Natural killer cell treated with Interleukin-12 subunit alpha and Interleukin-12 subunit beta and Interleukin-15 and Interleukin-18, amount 100 ng/mL, for 72 hours (primary cell): Measurements from ENCODE around the gene ZBTB17. TPM values are rescaled to one million over a fixed set of nuclear protein-coding genes. Genes with fewer than 3 reads are reported as not detected.
"Not testable (repeated sequence)": the region's sequence is repeated elsewhere in the genome, so short reads cannot be mapped to it uniquely, and the experiment has no call there.

Experiments used
- ATAC-seq, 2 donors: fragments of 150-1000 bp; cut with Tn5 transposase in 1 of 2; sonication (Bioruptor Pico), chemical (Tn5 transposase) in 1 of 2; 2 replicates each; pipeline ENCODE4 v1.10.0; 2021
- DNase-seq: peaks from one replicate; pipeline ENCODE4 v3.0.0; 2022; ENCODE audit warnings: low spot score
- H3K27ac Mint-ChIP-seq, 2 donors: 1 replicate in 1 of 2; 2 replicates in 1 of 2; pipeline ENCODE4 v1.8.0; 2022; ENCODE audit warnings: mixed read lengths in 2 of 2, mild to moderate bottlenecking in 1 of 2, moderate library complexity in 1 of 2
- H3K27me3 Mint-ChIP-seq, 2 donors: 1 replicate in 1 of 2; 2 replicates in 1 of 2; pipeline ENCODE4 v1.8.0; 2022; ENCODE audit warnings: mixed read lengths in 2 of 2
- H3K36me3 Mint-ChIP-seq: one replicate; pipeline ENCODE4 v1.8.0; 2022; ENCODE audit warnings: mixed read lengths
- H3K4me1 Mint-ChIP-seq, 2 donors: 1 replicate in 1 of 2; 2 replicates in 1 of 2; pipeline ENCODE4 v1.8.0; 2022; ENCODE audit warnings: low read depth in 2 of 2, mixed read lengths in 2 of 2, mild to moderate bottlenecking in 1 of 2
- H3K4me3 Mint-ChIP-seq: one replicate; pipeline ENCODE4 v1.8.0; 2022; ENCODE audit warnings: mixed read lengths
- H3K9me3 Mint-ChIP-seq: 2 replicates; pipeline ENCODE4 v1.8.0; 2022; ENCODE audit warnings: mixed read lengths
- total RNA-seq, 2 donors: library from RNA; stranded (reverse); gene quantifications; one replicate each; pipeline ENCODE4 v1.2.3, GENCODE V29; 2022

Gene ZBTB17
- 100 to 1,000 TPM in 1 of 2 donors, 10 to 100 TPM in 1; 75.6 to 102 TPM for total RNA-seq

- no peaks in the 10 kb centered on the region for H3K9me3 Mint-ChIP-seq
- H3K4me1 Mint-ChIP-seq: peaks cover 33 to 37% of the 10 kb centered on the region in 2 donors
- peak within 1 kb of the TSS; percentile 86 to 95 for H3K27ac Mint-ChIP-seq
- peaks cover 0 to 5% of the 10 kb centered on the region in 2 donors for H3K27me3 Mint-ChIP-seq
- peak; percentile 95 for DNase-seq
- peaks cover 14% of the 10 kb centered on the region for H3K36me3 Mint-ChIP-seq
- peak within 1 kb of the TSS; percentile 96 for H3K4me3 Mint-ChIP-seq
- peak; percentile 93 to 95 for ATAC-seq
Measured at GRCh38 chr1:15975805-15976680, at the start of gene ZBTB17. ZBTB17 (minus strand) TSS chr1:15976101; CDS start chr1:15948495, 27,606 bp downstream.

GRCh38 chr1:16023050-16023653 is 47.3 kb upstream of the ZBTB17 start:
- H3K36me3 Mint-ChIP-seq: no peaks in the 10 kb centered on the region
- no peak overlapping the region for H3K4me3 Mint-ChIP-seq
- no peak overlapping the region for H3K27ac Mint-ChIP-seq
- no peaks in the 10 kb centered on the region for H3K9me3 Mint-ChIP-seq
- DNase-seq (no peak), ATAC-seq (no peak)
- peaks cover 5 to 10% of the 10 kb centered on the region in 2 donors for H3K27me3 Mint-ChIP-seq
- H3K4me1 Mint-ChIP-seq: peaks cover 0 to under 1% of the 10 kb centered on the region in 2 donors

GRCh38 chr1:16022393-16022792 is 46.5 kb upstream of the ZBTB17 start:
- Mint-ChIP-seq H3K9me3 (no peaks in the 10 kb centered on the region), H3K27me3 (peaks cover 0 to 5% of the 10 kb centered on the region in 2 donors), H3K27ac (no peak overlapping the region), H3K4me1 (no peaks in the 10 kb centered on the region), H3K36me3 (no peaks in the 10 kb centered on the region), H3K4me3 (no peak overlapping the region)
- no peak for DNase-seq
- ATAC-seq: no peak

GRCh38 chr1:16021681-16022080 is 45.8 kb upstream of the ZBTB17 start, which contains the start of gene CLCNKA:
CLCNKA (plus strand) TSS chr1:16022036; CDS start chr1:16022620, 584 bp downstream.
- Mint-ChIP-seq H3K27ac (no peak within 1 kb of the TSS), H3K27me3 (peaks cover 0 to 5% of the 10 kb centered on the region in 2 donors), H3K9me3 (no peaks in the 10 kb centered on the region), H3K4me3 (no peak within 1 kb of the TSS), H3K36me3 (no peaks in the 10 kb centered on the region), H3K4me1 (no peaks in the 10 kb centered on the region)
- ATAC-seq (no peak), DNase-seq (no peak)

GRCh38 chr1:16020878-16021277 is 45.0 kb upstream of the ZBTB17 start:
- ATAC-seq, H3K27me3 Mint-ChIP-seq, H3K27ac Mint-ChIP-seq, H3K4me3 Mint-ChIP-seq, H3K4me1 Mint-ChIP-seq, H3K9me3 Mint-ChIP-seq, DNase-seq, H3K36me3 Mint-ChIP-seq: not testable (repeated sequence)

- no peak overlapping the region for H3K4me3 Mint-ChIP-seq
- H3K27me3 Mint-ChIP-seq: peaks cover 0 to 5% of the 10 kb centered on the region in 2 donors
- DNase-seq (no peak), ATAC-seq (no peak)
- H3K36me3 Mint-ChIP-seq: no peaks in the 10 kb centered on the region
- H3K27ac Mint-ChIP-seq: no peak overlapping the region
- no peaks in the 10 kb centered on the region for H3K9me3 Mint-ChIP-seq
- no peaks in the 10 kb centered on the region for H3K4me1 Mint-ChIP-seq
Measured at GRCh38 chr1:16020325-16020724, 44.4 kb upstream of the ZBTB17 start.

GRCh38 chr1:16019644-16020277 is 43.9 kb upstream of the ZBTB17 start:
- DNase-seq (no peak), ATAC-seq (no peak)
- no peaks in the 10 kb centered on the region for H3K4me1 Mint-ChIP-seq
- no peaks in the 10 kb centered on the region for H3K36me3 Mint-ChIP-seq
- no peaks in the 10 kb centered on the region for H3K9me3 Mint-ChIP-seq
- H3K27ac Mint-ChIP-seq: no peak overlapping the region
- peaks cover 0 to 4% of the 10 kb centered on the region in 2 donors for H3K27me3 Mint-ChIP-seq
- H3K4me3 Mint-ChIP-seq: no peak overlapping the region

GRCh38 chr1:16018749-16019643 is 43.1 kb upstream of the ZBTB17 start:
- Mint-ChIP-seq H3K4me3 (no peak overlapping the region), H3K27me3 (peaks cover 0 to 3% of the 10 kb centered on the region in 2 donors), H3K9me3 (no peaks in the 10 kb centered on the region), H3K27ac (no peak overlapping the region), H3K36me3 (no peaks in the 10 kb centered on the region), H3K4me1 (no peaks in the 10 kb centered on the region)
- no peak for ATAC-seq
- no peak for DNase-seq

GRCh38 chr1:16018308-16018707 is 42.4 kb upstream of the ZBTB17 start:
- H3K4me1 Mint-ChIP-seq: no peaks in the 10 kb centered on the region
- no peak overlapping the region for H3K4me3 Mint-ChIP-seq
- ATAC-seq: no peak
- H3K36me3 Mint-ChIP-seq: no peaks in the 10 kb centered on the region
- DNase-seq: no peak
- H3K27me3 Mint-ChIP-seq: peaks cover 0 to 3% of the 10 kb centered on the region in 2 donors
- H3K9me3 Mint-ChIP-seq: no peaks in the 10 kb centered on the region
- no peak overlapping the region for H3K27ac Mint-ChIP-seq

GRCh38 chr1:16017461-16018303 is 41.8 kb upstream of the ZBTB17 start, which contains the start of gene HSPB7:
HSPB7 (minus strand) TSS chr1:16018043; CDS start chr1:16017963, 80 bp downstream.
- no peak for DNase-seq
- Mint-ChIP-seq H3K27ac (no peak within 1 kb of the TSS), H3K4me3 (no peak within 1 kb of the TSS), H3K27me3 (peaks cover 0 to 2% of the 10 kb centered on the region in 2 donors), H3K9me3 (no peaks in the 10 kb centered on the region), H3K36me3 (no peaks in the 10 kb centered on the region), H3K4me1 (no peaks in the 10 kb centered on the region)
- no peak for ATAC-seq

- Mint-ChIP-seq H3K27ac (no peak overlapping the region), H3K4me3 (no peak overlapping the region), H3K27me3 (no peaks in the 10 kb centered on the region), H3K9me3 (no peaks in the 10 kb centered on the region), H3K36me3 (no peaks in the 10 kb centered on the region), H3K4me1 (peaks cover 0 to 3% of the 10 kb centered on the region in 2 donors)
- ATAC-seq (no peak), DNase-seq (no peak)
Measured at GRCh38 chr1:16017076-16017460, 41.2 kb upstream of the ZBTB17 start.
